Left lung (tissue), 10 donors: ENCODE data around the gene PTPRN2. TPM values are rescaled to one million over a fixed set of nuclear protein-coding genes. Genes with fewer than 3 reads are reported as not detected.

Experiments
- ATAC-seq: fragments of 200-7000 bp; cut with Tn5 transposase; one replicate; pipeline ENCODE4 v1.9.1; 2020; ENCODE audit warnings: moderate library complexity
- DNase-seq, 4 donors: peaks; one replicate each; pipeline ENCODE4 v3.0.0-alpha.2; 2013 to 2020
- H3K27ac ChIP-seq, 2 donors: fragments of 200-600 bp; sonication (generic) in 1 of 2; one replicate each; pipeline versions ENCODE4 v1.5.0 to v1.8.0; 2020 to 2021
- H3K27me3 ChIP-seq, 2 donors: fragments of 200-600 bp; sonication (generic) in 1 of 2; one replicate each; pipeline versions ENCODE4 v1.5.0 to v1.8.0; 2020 to 2021
- H3K36me3 ChIP-seq, 2 donors: fragments of 200-600 bp; sonication (generic) in 1 of 2; one replicate each; pipeline versions ENCODE4 v1.5.0 to v1.8.0; 2020 to 2021
- H3K4me1 ChIP-seq, 2 donors: fragments of 200-600 bp; one replicate each; pipeline ENCODE4 v1.8.0; 2021
- H3K4me3 ChIP-seq, 2 donors: fragments of 200-600 bp; sonication (generic) in 1 of 2; one replicate each; pipeline versions ENCODE4 v1.5.0 to v1.8.0; 2020 to 2021; ENCODE audit warnings: mild to moderate bottlenecking in 1 of 2
- H3K9me3 ChIP-seq, 2 donors: fragments of 200-600 bp; sonication (generic) in 1 of 2; one replicate each; pipeline versions ENCODE4 v1.5.0 to v1.8.0; 2020 to 2021
- CTCF ChIP-seq, 2 donors: fragments of 200-600 bp; sonication (generic) in 1 of 2; IDR thresholded peaks; one replicate each; pipeline versions ENCODE4 v1.5.0 to v1.8.0; 2021; ENCODE audit warnings: antibody characterized with exemption in 2 of 2
- intact Hi-C, 2 donors: fragments of 100-400 bp; cut with DNase I; formaldehyde crosslinking; loops; one replicate each; pipeline versions ENCODE4 v1.11.2 to v1.14.2; 2022
- polyA plus RNA-seq, 6 donors: library from polyadenylated mRNA; unstranded; fragments of 120-200 nt; gene quantifications; one replicate each; pipeline ENCODE4 v1.2.1, GENCODE V29; 2013; ENCODE audit not compliant: insufficient read length in 6 of 6
- total RNA-seq, 2 donors: library from RNA; stranded (reverse); fragmentation: NEBNext Ultra II Directional; extraction: Animal tissue kit (Norgen Biotek cat#: 25700); gene quantifications; one replicate each; pipeline ENCODE4 v1.2.1, GENCODE V29; 2021
- donor health status: DM: no; HTN: yes; CAD: no.
- donor health status: DM: no; HTN: no; CAD: no.

The PTPRN2 gene
- total and polyA plus RNA-seq, 8 donors, result 4.0 to 7.8 (median 6.8) TPM

GRCh38 chr7:157800281-157800680 lies 787.3 kb downstream of the PTPRN2 start:
- Histone ChIP-seq H3K4me3 (no peak overlapping the region), H3K9me3 (no peaks in the 10 kb centered on the region), H3K27ac (no peak overlapping the region), H3K4me1 (no peaks in the 10 kb centered on the region), H3K36me3 (no peaks in the 10 kb centered on the region), H3K27me3 (peaks cover 0 to 6% of the 10 kb centered on the region in 2 donors)
- DNase-seq (no peak), ATAC-seq (no peak)
- intact Hi-C loops, result no loop called here
- TF ChIP-seq CTCF (IDR thresholded peaks at IDR 0.05), result no peak

- ATAC-seq, result no peak
- Histone ChIP-seq H3K9me3 (no peaks in the 10 kb centered on the region), H3K27me3 (peaks cover 0 to 16% of the 10 kb centered on the region in 2 donors), H3K4me1 (no peaks in the 10 kb centered on the region), H3K4me3 (no peak overlapping the region), H3K36me3 (no peaks in the 10 kb centered on the region), H3K27ac (no peak overlapping the region)
- no peak for DNase-seq
- TF ChIP-seq CTCF (IDR thresholded peaks at IDR 0.05), result no peak
- intact Hi-C loops, result no loop called here
Measured at GRCh38 chr7:157799076-157799685, 788.4 kb downstream of the PTPRN2 start.

GRCh38 chr7:157797361-157797760 lies 790.3 kb downstream of the PTPRN2 start:
- Histone ChIP-seq H3K9me3 (no peaks in the 10 kb centered on the region), H3K4me3 (no peak overlapping the region), H3K27me3 (peaks cover 0 to 28% of the 10 kb centered on the region in 2 donors), H3K36me3 (no peaks in the 10 kb centered on the region), H3K4me1 (no peaks in the 10 kb centered on the region), H3K27ac (no peak overlapping the region)
- TF ChIP-seq CTCF (IDR thresholded peaks at IDR 0.05), result no peak
- intact Hi-C loops, result no loop called here
- DNase-seq (no peak), ATAC-seq (no peak)

- DNase-seq (no peak), ATAC-seq (no peak)
- no peak for TF ChIP-seq CTCF (IDR thresholded peaks at IDR 0.05)
- intact Hi-C loops, result no loop called here
- H3K27ac ChIP-seq, result no peak overlapping the region
- no peaks in the 10 kb centered on the region for H3K36me3 ChIP-seq
- H3K4me3 ChIP-seq, result no peak overlapping the region
- no peaks in the 10 kb centered on the region for H3K4me1 ChIP-seq
- no peaks in the 10 kb centered on the region for H3K9me3 ChIP-seq
- peaks cover 0 to 31% of the 10 kb centered on the region in 2 donors for H3K27me3 ChIP-seq
Measured at GRCh38 chr7:157796846-157797245, 790.8 kb downstream of the PTPRN2 start.

- Histone ChIP-seq H3K27me3 (peaks cover 0 to 31% of the 10 kb centered on the region in 2 donors), H3K4me3 (no peak overlapping the region), H3K9me3 (no peaks in the 10 kb centered on the region), H3K27ac (no peak overlapping the region), H3K4me1 (no peaks in the 10 kb centered on the region), H3K36me3 (no peaks in the 10 kb centered on the region)
- intact Hi-C loops, result no loop called here
- ATAC-seq, result no peak
- TF ChIP-seq CTCF (IDR thresholded peaks at IDR 0.05), result no peak
- DNase-seq, result no peak
Measured at GRCh38 chr7:157795643-157796042, 792.0 kb downstream of the PTPRN2 start.
